MM.1S (cell line): ENCODE measurements around the gene SLC5A3.

Experiments
- DNase-seq: peaks from one replicate; pipeline ENCODE4 v3.0.0-alpha.2; 2015
- H2AFZ ChIP-seq: fragments of 300-600 bp; sonication (generic); 2 replicates; pipeline ENCODE4 v1.6.0; 2016; ENCODE audit warnings: antibody characterized with exemption, low read length
- H3F3A ChIP-seq: fragments of 300-600 bp; sonication (generic); 2 replicates; pipeline ENCODE4 v1.6.1; 2016; ENCODE audit warnings: mild to moderate bottlenecking, antibody characterized with exemption, low read length, moderate library complexity, mixed read lengths; ENCODE audit not compliant: insufficient read depth
- H3K27ac ChIP-seq: fragments of 300-600 bp; sonication (generic); 2 replicates; pipeline ENCODE4 v1.5.1; 2016; ENCODE audit warnings: mild to moderate bottlenecking, low read length
- H3K27me3 ChIP-seq: fragments of 300-600 bp; sonication (generic); replicated peaks from 2 replicates; pipeline ENCODE4 v1.6.0; 2016; ENCODE audit warnings: low read length; ENCODE audit not compliant: insufficient read depth
- H3K36me3 ChIP-seq: fragments of 300-600 bp; sonication (generic); replicated peaks from 2 replicates; pipeline ENCODE4 v1.6.1; 2016; ENCODE audit warnings: mild to moderate bottlenecking, low read length, mixed read lengths; ENCODE audit not compliant: insufficient read depth
- H3K4me1 ChIP-seq: fragments of 300-600 bp; sonication (generic); 2 replicates; pipeline ENCODE4 v1.6.1; 2016; ENCODE audit warnings: low read length, mixed read lengths
- H3K4me2 ChIP-seq: fragments of 300-600 bp; sonication (generic); 2 replicates; pipeline ENCODE4 v1.6.0; 2016; ENCODE audit warnings: low read depth, low read length
- H3K4me3 ChIP-seq: fragments of 300-600 bp; sonication (generic); 2 replicates; pipeline ENCODE4 v1.5.1; 2016; ENCODE audit warnings: low read length, mixed read lengths
- H3K79me2 ChIP-seq: fragments of 300-600 bp; sonication (generic); 2 replicates; pipeline ENCODE4 v1.6.1; 2016; ENCODE audit warnings: mixed run types, low read length, mixed read lengths
- H3K9ac ChIP-seq: fragments of 300-600 bp; sonication (generic); 2 replicates; pipeline ENCODE4 v1.6.1; 2016; ENCODE audit warnings: low read length, mixed read lengths
- H3K9me2 ChIP-seq: fragments of 300-600 bp; sonication (generic); replicated peaks from 2 replicates; pipeline ENCODE4 v1.6.1; 2016; ENCODE audit warnings: mild to moderate bottlenecking, low read length, mixed read lengths; ENCODE audit not compliant: insufficient read depth
- H3K9me3 ChIP-seq: fragments of 300-600 bp; sonication (generic); replicated peaks from 2 replicates; pipeline ENCODE4 v1.6.1; 2016; ENCODE audit warnings: mild to moderate bottlenecking, low read length, mixed read lengths; ENCODE audit not compliant: insufficient read depth
- H4K20me1 ChIP-seq: fragments of 300-600 bp; sonication (generic); 2 replicates; pipeline ENCODE4 v1.6.1; 2016; ENCODE audit warnings: mild to moderate bottlenecking, low read length, moderate library complexity, mixed read lengths; ENCODE audit not compliant: insufficient read depth
- CTCF ChIP-seq: fragments of 300-600 bp; sonication (generic); IDR thresholded peaks from 2 replicates; pipeline ENCODE4 v1.5.1; 2016; ENCODE audit warnings: antibody characterized with exemption, low read length, mixed read lengths
- EZH2 ChIP-seq: fragments of 300-600 bp; sonication (generic); optimal IDR thresholded peaks from 2 replicates; pipeline ENCODE3; 2017; ENCODE audit warnings: low read depth, mild to moderate bottlenecking, antibody characterized with exemption, low read length, mixed read lengths
- EZH2phosphoT487 ChIP-seq: fragments of 300-600 bp; sonication (generic); IDR thresholded peaks from 2 replicates; pipeline ENCODE4 v1.6.1; 2018; ENCODE audit warnings: antibody characterized with exemption, low read length

The SLC5A3 gene

GRCh38 chr21:34091032-34091431, 17.7 kb downstream of the SLC5A3 start:
- Histone ChIP-seq H3K79me2 (peaks cover 71% of the 10 kb centered on the region), H3K4me1 (no peaks in the 10 kb centered on the region), H3K4me3 (no peak overlapping the region), H2AFZ (no peak overlapping the region), H3K27ac (no peak overlapping the region), H3K4me2 (no peak overlapping the region), H3F3A (no peaks in the 10 kb centered on the region), H4K20me1 (no peaks in the 10 kb centered on the region), H3K9me3 (no peaks in the 10 kb centered on the region), H3K36me3 (0 out of 2 replicates have a peak, but pooled peaks cover 8% of the 10 kb centered on the region), H3K9ac (no peak overlapping the region), H3K9me2 (no peaks in the 10 kb centered on the region), H3K27me3 (no peaks in the 10 kb centered on the region)
- DNase-seq = no peak
- TF ChIP-seq EZH2phosphoT487 (no peak), EZH2 (no peak), CTCF (no peak)

DNA sequence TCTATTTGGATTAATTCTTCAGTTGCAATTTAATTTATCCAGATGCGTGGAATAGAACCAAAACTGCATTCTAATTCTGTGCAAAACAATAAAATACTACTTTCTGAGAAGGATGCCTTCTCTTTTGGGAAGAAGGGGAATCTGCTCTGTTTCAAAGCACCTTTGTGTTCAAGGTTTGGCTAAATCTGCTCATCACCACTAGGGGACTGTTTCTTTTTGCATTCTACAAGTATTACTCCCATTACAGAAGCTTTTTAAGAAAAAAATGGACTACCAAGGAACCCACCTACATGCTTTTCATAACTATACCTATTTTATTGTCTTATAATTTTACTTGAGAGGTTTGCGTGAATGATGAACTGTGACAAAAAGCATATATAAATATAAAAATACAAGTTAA, 18.2 kb downstream of the SLC5A3 start:
- Histone ChIP-seq H3K4me1 (no peaks in the 10 kb centered on the region), H3K4me3 (no peak overlapping the region), H3K27ac (no peak overlapping the region), H3F3A (no peaks in the 10 kb centered on the region), H3K27me3 (no peaks in the 10 kb centered on the region), H3K9me2 (no peaks in the 10 kb centered on the region), H4K20me1 (no peaks in the 10 kb centered on the region), H3K36me3 (0 out of 2 replicates have a peak, but pooled peaks cover 8% of the 10 kb centered on the region), H3K79me2 (peaks cover 65% of the 10 kb centered on the region), H2AFZ (no peak overlapping the region), H3K9ac (no peak overlapping the region), H3K9me3 (no peaks in the 10 kb centered on the region), H3K4me2 (no peak overlapping the region)
- no peak for TF ChIP-seq EZH2
- peak; percentile 34 for TF ChIP-seq CTCF
- TF ChIP-seq EZH2phosphoT487 = no peak
- DNase-seq = no peak

GRCh38 chr21:34092262-34092921, 19.0 kb downstream of the SLC5A3 start:
- no peak overlapping the region for H3K9ac ChIP-seq
- H3K27me3 ChIP-seq = no peaks in the 10 kb centered on the region
- 0 out of 2 replicates have a peak, but pooled peaks cover 8% of the 10 kb centered on the region for H3K36me3 ChIP-seq
- no peaks in the 10 kb centered on the region for H4K20me1 ChIP-seq
- H3K4me2 ChIP-seq = no peak overlapping the region
- no peaks in the 10 kb centered on the region for H3K9me3 ChIP-seq
- no peak overlapping the region for H2AFZ ChIP-seq
- H3K4me3 ChIP-seq = no peak overlapping the region
- H3K79me2 ChIP-seq = peaks cover 62% of the 10 kb centered on the region
- TF ChIP-seq EZH2 (no peak), CTCF (no peak), EZH2phosphoT487 (no peak)
- no peaks in the 10 kb centered on the region for H3F3A ChIP-seq
- H3K27ac ChIP-seq = no peak overlapping the region
- no peaks in the 10 kb centered on the region for H3K9me2 ChIP-seq
- no peak for DNase-seq
- no peaks in the 10 kb centered on the region for H3K4me1 ChIP-seq
